ENCODE results near the gene PIGV.

GRCh38 chr1:26792924-26793323 is 5.2 kb downstream of the PIGV start:
- TF ChIP-seq CTCF (IDR thresholded peaks at IDR 0.05) (no peak), EP300 (IDR thresholded peaks at IDR 0.05) (no peak), POLR2A (IDR thresholded peaks at IDR 0.05) (no peak), POLR2AphosphoS5 (IDR thresholded peaks at IDR 0.05) (no peak)
